ENCODE measurements around the gene ACOT7.

- TF ChIP-seq, protein P1, sequence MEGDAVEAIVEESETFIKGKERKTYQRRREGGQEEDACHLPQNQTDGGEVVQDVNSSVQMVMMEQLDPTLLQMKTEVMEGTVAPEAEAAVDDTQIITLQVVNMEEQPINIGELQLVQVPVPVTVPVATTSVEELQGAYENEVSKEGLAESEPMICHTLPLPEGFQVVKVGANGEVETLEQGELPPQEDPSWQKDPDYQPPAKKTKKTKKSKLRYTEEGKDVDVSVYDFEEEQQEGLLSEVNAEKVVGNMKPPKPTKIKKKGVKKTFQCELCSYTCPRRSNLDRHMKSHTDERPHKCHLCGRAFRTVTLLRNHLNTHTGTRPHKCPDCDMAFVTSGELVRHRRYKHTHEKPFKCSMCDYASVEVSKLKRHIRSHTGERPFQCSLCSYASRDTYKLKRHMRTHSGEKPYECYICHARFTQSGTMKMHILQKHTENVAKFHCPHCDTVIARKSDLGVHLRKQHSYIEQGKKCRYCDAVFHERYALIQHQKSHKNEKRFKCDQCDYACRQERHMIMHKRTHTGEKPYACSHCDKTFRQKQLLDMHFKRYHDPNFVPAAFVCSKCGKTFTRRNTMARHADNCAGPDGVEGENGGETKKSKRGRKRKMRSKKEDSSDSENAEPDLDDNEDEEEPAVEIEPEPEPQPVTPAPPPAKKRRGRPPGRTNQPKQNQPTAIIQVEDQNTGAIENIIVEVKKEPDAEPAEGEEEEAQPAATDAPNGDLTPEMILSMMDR (IDR thresholded peaks at IDR 0.05; ENCODE audit: low read depth, low read length, poor library complexity, severe bottlenecking), result no peak
- TF ChIP-seq EZH2phosphoT487 (IDR thresholded peaks at IDR 0.05; ENCODE audit: borderline replicate concordance, low read length), result peak; percentile 91
These were observed 30.5 kb upstream of the ACOT7 start for GRCh38 chr1:6424000-6424565.
